DMS 273 treated with DMSO at 0.1 percent for 48 hours (cell line): ENCODE measurements around the gene WAS.
A peak's percentile ranks its signal among the peaks of the same experiment; 100 is the strongest.
"Not testable (repeated sequence)": the region's sequence is repeated elsewhere in the genome, so short reads cannot be mapped to it uniquely, and the experiment has no call there.

Experiments
- DNase-seq: peaks from one replicate; lab custom pipeline; 2025; lab: John Stamatoyannopoulos, UW

Gene WAS

DNA sequence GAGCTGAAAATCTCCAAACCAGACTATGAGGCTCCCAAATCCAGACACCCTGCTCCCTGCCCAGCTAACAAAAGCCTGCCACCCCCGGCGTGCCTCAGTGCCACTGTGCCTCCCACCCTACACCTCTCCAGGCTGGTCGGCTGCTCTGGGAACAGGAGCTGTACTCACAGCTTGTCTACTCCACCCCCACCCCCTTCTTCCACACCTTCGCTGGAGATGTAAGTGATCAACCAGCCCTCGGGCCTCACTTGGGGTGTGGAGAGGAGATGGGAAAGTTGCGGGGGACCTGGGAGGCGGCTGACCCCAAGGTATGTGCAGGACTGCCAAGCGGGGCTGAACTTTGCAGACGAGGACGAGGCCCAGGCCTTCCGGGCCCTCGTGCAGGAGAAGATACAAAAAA lies 1.8 kb downstream of the WAS start:
- DNase-seq, result no peak

DNA sequence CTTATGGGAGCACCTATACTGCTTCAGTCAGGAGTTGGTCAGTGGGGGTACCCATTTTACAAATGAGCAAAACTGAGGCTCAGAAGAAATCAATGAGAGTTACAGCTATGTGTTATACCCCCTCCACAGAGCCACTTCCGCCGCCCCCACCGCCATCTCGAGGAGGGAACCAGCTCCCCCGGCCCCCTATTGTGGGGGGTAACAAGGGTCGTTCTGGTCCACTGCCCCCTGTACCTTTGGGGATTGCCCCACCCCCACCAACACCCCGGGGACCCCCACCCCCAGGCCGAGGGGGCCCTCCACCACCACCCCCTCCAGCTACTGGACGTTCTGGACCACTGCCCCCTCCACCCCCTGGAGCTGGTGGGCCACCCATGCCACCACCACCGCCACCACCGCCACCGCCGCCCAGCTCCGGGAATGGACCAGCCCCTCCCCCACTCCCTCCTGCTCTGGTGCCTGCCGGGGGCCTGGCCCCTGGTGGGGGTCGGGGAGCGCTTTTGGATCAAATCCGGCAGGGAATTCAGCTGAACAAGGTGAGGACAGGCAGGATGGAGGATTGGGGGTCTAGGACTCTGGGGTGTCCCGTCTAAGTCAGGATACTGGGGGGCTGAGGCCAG lies 5.0 kb downstream of the WAS start:
- DNase-seq, result no peak

- DNase-seq, result no peak
Observed at GRCh38 chrX:48689208-48689920, 5.8 kb downstream of the WAS start.

GRCh38 chrX:48691746-48692145 lies 8.1 kb downstream of the WAS start:
- DNase-seq, result not testable (repeated sequence)

DNA sequence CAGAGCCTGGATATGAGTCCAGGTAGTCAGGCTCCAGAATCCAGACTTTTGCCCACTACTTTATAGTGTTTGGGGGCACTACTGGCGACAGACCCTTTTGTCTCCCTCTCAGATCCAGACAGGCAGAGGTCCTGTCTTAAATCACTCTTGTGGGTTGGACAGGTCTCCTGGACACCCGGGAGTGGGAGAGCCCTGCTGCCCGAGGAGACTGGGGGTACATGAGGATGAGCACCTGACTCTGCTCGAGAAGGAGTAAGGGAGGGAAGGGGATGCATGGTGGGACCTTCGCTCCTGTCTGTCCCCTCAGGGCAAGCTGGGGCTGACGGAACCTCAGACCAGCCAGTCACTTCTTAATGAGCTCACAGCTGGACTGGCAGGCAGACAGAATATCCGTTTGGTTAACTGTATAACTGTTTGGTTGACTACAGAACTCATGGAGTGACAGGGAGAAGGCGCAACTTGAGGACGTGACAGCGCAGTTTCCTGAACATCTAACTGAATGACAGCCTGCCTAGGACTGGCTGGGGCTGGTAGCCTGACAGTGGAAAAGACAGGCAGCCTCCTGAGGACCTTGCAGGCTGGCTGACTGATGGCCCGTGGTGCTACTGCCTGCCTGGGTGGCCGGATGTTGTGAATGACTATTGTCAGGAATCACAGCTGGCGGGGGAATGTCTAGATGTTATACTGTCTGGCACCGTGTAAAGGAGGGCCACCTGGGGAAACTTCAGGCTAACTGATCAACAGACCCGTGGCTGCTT lies 11.4 kb downstream of the WAS start:
- no peak for DNase-seq

GRCh38 chrX:48695534-48695896 lies 11.9 kb downstream of the WAS start:
- no peak for DNase-seq

DNA sequence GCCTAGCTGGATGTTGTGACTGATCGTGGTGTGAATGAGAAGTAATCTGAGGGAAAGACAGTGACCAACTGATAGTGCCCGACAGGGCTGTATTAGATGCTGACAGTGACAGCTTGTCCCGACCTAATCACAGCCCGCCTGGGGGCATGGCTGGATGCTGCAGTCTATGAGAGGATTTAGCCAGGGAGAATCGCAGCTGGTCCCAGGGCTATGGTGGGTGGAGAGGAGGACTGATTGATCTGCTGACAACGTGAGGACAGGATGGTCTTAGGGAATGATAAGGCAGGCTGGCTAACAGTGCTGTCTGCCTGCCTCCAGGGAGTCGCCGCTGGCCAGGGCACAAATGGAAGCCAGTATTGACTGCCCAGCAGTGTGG lies 12.3 kb downstream of the WAS start:
- DNase-seq, result no peak

GRCh38 chrX:48696301-48696908 lies 12.8 kb downstream of the WAS start, which contains the start of gene SUV39H1:
SUV39H1 (plus strand) TSS chrX:48696734; CDS start chrX:48696785, 51 bp downstream.
- peak; percentile 76 for DNase-seq

- DNase-seq, result no peak
Observed at GRCh38 chrX:48696909-48697727, 13.5 kb downstream of the WAS start.

GRCh38 chrX:48698306-48698705 lies 14.7 kb downstream of the WAS start:
- no peak for DNase-seq

- no peak for DNase-seq
Observed at GRCh38 chrX:48700246-48700645, 16.6 kb downstream of the WAS start.

- no peak for DNase-seq
Observed at GRCh38 chrX:48700951-48701653, 17.5 kb downstream of the WAS start.

DNA sequence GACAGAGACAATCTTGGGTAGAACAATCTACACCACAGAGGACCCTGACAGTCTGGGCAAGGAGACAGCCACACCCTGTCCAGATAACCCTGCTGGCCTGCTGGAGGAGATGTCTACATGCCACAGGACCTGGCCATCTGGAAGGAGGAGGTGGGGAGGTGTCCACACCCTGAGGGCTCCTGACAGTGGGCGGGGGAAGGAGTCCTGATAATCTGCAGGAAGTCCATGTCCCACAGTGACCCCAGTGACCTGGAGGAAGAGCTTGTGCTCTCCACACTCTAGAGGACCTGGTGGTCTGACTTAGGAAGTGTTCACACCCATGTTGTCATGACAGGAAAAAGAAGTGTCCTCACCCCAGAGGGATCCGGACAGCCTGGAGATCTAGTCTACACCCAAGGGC lies 18.4 kb downstream of the WAS start:
- no peak for DNase-seq

DNA sequence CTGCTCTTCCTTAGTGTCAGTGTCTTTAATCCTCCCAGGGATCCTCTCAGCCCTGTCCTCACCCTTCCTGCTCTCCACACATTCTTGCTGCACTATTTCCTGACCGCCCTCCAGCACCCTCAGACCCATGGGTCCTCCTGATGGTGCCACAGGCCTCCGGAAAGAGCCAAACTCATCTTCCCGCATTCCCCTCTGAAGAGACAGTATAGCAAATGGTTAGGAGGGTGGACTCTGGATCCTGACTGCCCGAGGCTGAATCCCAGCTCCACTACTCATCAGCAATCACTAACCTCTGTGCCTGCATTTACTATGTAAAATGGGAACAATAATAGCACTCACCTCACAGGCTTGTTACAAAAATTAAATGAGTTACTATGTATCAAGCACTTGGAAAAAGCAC lies 19.1 kb downstream of the WAS start:
- DNase-seq, result no peak

- DNase-seq, result no peak
Observed at GRCh38 chrX:48703228-48703627, 19.6 kb downstream of the WAS start.

DNA sequence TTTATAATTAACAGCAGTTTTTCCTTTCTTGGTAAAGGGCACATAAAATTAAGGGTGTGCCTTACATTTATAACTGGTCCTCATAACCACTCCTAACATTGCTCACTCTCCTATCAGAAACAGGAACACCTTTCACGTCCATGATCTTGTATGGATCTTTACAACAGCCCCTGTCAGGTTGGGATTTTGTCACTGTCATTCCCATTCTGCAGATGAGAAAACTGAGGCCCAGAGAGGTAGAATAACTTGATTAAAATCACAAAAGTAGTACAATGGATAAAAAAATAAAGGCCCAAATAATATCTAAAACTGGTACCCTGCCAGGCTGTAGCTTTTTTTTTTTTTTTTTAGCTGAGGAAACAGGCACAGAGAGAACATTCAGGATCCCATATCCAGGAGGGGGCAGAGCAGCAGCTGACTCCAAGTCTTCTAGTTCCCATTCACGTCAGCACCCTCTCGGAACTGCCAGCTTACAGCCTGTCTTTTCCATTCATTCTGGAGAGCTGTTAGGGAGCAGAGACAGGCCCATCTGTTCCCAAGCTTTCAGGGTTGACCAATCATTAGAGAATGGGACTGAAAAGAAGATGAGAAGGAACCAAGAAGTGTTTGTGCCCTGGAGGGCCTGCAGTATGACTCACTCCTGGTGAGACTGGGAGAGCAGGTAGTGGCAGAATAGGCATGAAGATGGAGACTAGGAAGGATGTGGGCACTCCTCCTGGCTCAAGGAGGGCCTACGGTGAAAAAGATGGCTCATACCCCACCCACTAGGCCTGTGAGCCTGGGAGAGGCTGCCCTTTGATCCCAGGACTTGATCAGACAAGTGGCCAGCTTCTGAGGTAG lies 20.3 kb downstream of the WAS start:
- DNase-seq, result peak; percentile 57

GRCh38 chrX:48705871-48706270 lies 22.3 kb downstream of the WAS start:
- no peak for DNase-seq

DNA sequence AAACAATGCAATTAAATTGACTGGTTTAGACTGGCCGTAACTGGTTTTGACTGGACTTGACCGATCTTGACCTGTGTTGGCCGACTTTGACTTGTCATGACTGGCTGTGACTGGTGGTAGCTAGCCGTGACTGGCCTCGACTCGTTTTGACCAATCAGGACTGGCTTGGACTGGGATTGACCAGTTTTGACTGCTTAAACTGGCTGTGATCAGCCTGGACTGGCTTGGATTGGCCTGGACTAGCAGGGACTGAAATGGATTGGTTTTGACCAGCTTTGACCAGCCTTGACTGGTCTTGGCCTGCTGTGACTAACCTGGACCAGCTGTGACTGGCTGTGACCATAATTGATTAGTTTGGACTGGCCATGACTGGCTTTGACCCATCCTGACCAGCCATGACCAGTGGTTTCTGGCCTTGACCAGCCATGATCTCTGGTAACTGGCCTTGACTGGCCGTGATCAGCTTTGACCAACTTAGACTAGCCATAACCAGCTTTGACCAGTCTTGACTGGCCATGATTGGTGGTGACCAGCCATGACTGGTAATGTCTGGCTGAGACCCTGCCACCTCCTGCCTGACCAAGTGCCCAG lies 26.0 kb downstream of the WAS start:
- DNase-seq, result no peak

DNA sequence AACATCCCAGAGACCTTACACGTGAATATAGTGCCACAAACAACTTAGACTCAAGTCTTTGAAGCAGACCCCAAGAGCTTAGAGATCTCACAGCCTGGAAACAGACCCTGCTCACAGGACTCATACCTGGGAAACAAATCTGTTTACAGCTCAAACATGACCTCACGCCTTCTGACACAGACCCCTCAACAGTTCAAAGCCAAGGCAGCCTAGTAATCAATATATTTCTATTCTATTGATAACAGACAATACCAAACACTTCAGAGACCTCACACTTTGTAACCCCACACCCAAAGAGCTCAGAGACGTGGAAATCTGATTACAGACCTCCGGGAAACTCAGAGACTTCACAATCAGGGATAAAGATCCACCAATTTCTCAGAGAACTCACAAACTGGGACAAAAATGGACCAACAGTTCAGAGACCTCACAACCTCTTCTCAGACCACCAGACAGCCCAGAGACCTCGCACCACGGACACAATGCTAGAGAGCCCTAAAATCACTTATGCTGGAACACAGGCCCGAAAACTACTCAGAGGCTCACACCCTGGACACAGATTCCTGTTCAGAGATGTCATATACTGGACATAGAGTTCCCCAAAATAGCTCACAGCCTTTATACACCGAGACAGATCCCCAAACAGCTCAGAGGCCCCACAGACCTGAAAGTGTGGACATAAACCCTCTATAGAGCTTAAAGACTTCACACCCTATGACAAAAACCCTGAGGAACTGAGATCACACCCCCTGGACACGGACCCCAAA lies 27.7 kb downstream of the WAS start:
- no peak for DNase-seq
